K562 (cell line): ENCODE measurements around the gene ICOSLG. TPM values are rescaled to one million over a fixed set of nuclear protein-coding genes. Genes with fewer than 3 reads are reported as not detected.
"Not testable (repeated sequence)": the region's sequence is repeated elsewhere in the genome, so short reads cannot be mapped to it uniquely, and the experiment has no call there.

Experiments
- ATAC-seq: fragments of 200-7000 bp; cut with Tn5 transposase; 3 replicates; pipeline ENCODE4 v1.9.1; 2020; ENCODE audit warnings: moderate library complexity
- BruUV-seq: library from RNA; stranded (reverse); fragments of 400-500 nt; replicated peaks from 2 replicates; lab custom pipeline; 2021; lab: Mats Ljungman, UMichigan
- CTCF ChIA-PET: fragments of 300-600 bp; formaldehyde crosslinking; extraction: SDS; loops from one replicate; lab custom pipeline; 2021; ENCODE audit warnings: low intra/inter-chr PET ratio; lab: Yijun Ruan, JAX
- POLR2A ChIA-PET: fragments of 300-600, 350-650 bp; sonication (Branson Sonifier 250); formaldehyde crosslinking; extraction: SDS; loops from one replicate; lab custom pipeline; 2021; ENCODE audit warnings: antibody characterized with exemption, inconsistent platforms; lab: Yijun Ruan, JAX
- DNase-seq, 4 experiments: peaks; one replicate each; pipeline versions ENCODE4 v3.0.0 to v3.0.0-alpha.2; 2011 to 2018; ENCODE audit warnings: low spot score in 3 of 4, mixed read lengths in 3 of 4; ENCODE audit errors: extremely low read depth in 1 of 4
- FAIRE-seq: peaks from 2 replicates; lab custom pipeline; 2011; peaks lifted over from hg19 to GRCh38; lab: Jason Lieb, UNC
- H2AFZ ChIP-seq: 2 replicates; pipeline ENCODE4 v1.6.0; 2011; ENCODE audit warnings: low read depth, low read length, control low read depth, inconsistent platforms
- H3K27ac ChIP-seq: fragments of 200-600 bp; 3 replicates; pipeline ENCODE4 v1.8.0; 2011; ENCODE audit warnings: low read depth, mild to moderate bottlenecking, control low read depth, inconsistent platforms, low read length, moderate library complexity, mixed read lengths; ENCODE audit errors: extremely low read depth
- H3K27me3 ChIP-seq, 2 experiments: fragments of 300-600 bp in 1 of 2; 2 replicates in 1 of 2; 3 replicates in 1 of 2; pipeline versions ENCODE4 v1.6.0 to v1.8.0; 2011; ENCODE audit warnings: inconsistent platforms in 2 of 2, low read length in 2 of 2, mild to moderate bottlenecking in 1 of 2, mixed read lengths in 1 of 2, moderate library complexity in 1 of 2; ENCODE audit not compliant: control insufficient read depth in 2 of 2, insufficient read depth in 2 of 2
- H3K36me3 ChIP-seq: fragments of 300-600 bp; 3 replicates; pipeline ENCODE4 v1.8.0; 2011; ENCODE audit warnings: mild to moderate bottlenecking, low read length, inconsistent platforms; ENCODE audit not compliant: control insufficient read depth, insufficient read depth
- H3K4me1 ChIP-seq, 2 experiments: fragments of 200-600 bp in 1 of 2; replicated peaks in 1 of 2; 2 replicates in 1 of 2; 3 replicates in 1 of 2; pipeline versions ENCODE4 v1.5.1 to v1.8.0; 2011; ENCODE audit warnings: inconsistent platforms in 2 of 2, low read length in 2 of 2, mild to moderate bottlenecking in 1 of 2, mixed read lengths in 1 of 2, moderate library complexity in 1 of 2; ENCODE audit not compliant: control insufficient read depth in 2 of 2, insufficient read depth in 2 of 2
- H3K4me2 ChIP-seq: 2 replicates; pipeline ENCODE4 v1.6.1; 2011; ENCODE audit warnings: low read length, control low read depth, inconsistent platforms, mixed read lengths; ENCODE audit not compliant: insufficient read depth
- H3K4me3 ChIP-seq: fragments of 200-600 bp; sonication (generic), shearing (Covaris generic); 2 replicates; pipeline ENCODE4 v1.5.1; 2016; ENCODE audit warnings: control low read depth, inconsistent platforms
- H3K79me2 ChIP-seq: fragments of 200-600 bp; 3 replicates; pipeline ENCODE4 v1.8.0; 2011; ENCODE audit warnings: low read length, inconsistent platforms; ENCODE audit not compliant: control insufficient read depth, insufficient read depth
- H3K9ac ChIP-seq, 2 experiments: 2 replicates each; pipeline versions ENCODE4 v1.6.0 to v1.6.1; 2011; ENCODE audit warnings: low read depth in 2 of 2, low read length in 2 of 2, control low read depth in 1 of 2, inconsistent platforms in 1 of 2, mild to moderate bottlenecking in 1 of 2, mixed read lengths in 1 of 2; ENCODE audit not compliant: insufficient read depth in 1 of 2
- H3K9me1 ChIP-seq: one replicate; pipeline ENCODE4 v1.6.0; 2011; ENCODE audit warnings: inconsistent platforms, mild to moderate bottlenecking, low read length, moderate library complexity; ENCODE audit not compliant: control insufficient read depth, insufficient read depth
- H3K9me3 ChIP-seq: replicated peaks from 2 replicates; pipeline ENCODE4 v1.5.1; 2011; ENCODE audit warnings: low read depth, low read length, inconsistent platforms; ENCODE audit not compliant: control insufficient read depth, insufficient read depth
- H4K20me1 ChIP-seq: replicated peaks from 2 replicates; pipeline ENCODE4 v1.6.1; 2011; ENCODE audit warnings: low read length, inconsistent platforms, mixed read lengths; ENCODE audit not compliant: control insufficient read depth, insufficient read depth
- BRCA1 ChIP-seq, 2 experiments: fragments of 450-650 bp in 1 of 2; sonication (generic) in 1 of 2; formaldehyde crosslinking in 1 of 2; IDR thresholded peaks; 2 replicates each; pipeline versions ENCODE4 v1.5.0 to v1.6.1; 2017 to 2020; ENCODE audit warnings: mild to moderate bottlenecking in 1 of 2, missing genetic modification reagents in 1 of 2
- CEBPB ChIP-seq: fragments of 450-650 bp; IDR thresholded peaks from 2 replicates; pipeline ENCODE4 v1.6.1; 2016; ENCODE audit warnings: missing genetic modification characterization, missing compliant biosample characterization
- FOXP4 ChIP-seq: sonication (generic); formaldehyde crosslinking; IDR thresholded peaks from 2 replicates; pipeline ENCODE4 v1.8.0; 2022; ENCODE audit warnings: mild to moderate bottlenecking, missing genetic modification reagents, borderline replicate concordance
- KDM5B ChIP-seq: fragments of 200-600 bp; sonication (generic); IDR thresholded peaks from 2 replicates; pipeline ENCODE4 v1.6.1; 2012; ENCODE audit warnings: low read depth, mild to moderate bottlenecking, moderate library complexity, low read length, control low read depth, inconsistent platforms; ENCODE audit not compliant: insufficient replicate concordance
- MLX ChIP-seq, 2 experiments: fragments of 450-650 bp in 1 of 2; sonication (generic) in 1 of 2; formaldehyde crosslinking; conservative IDR thresholded peaks; 2 replicates each; pipeline versions ENCODE4 v1.4.0 to v1.8.1; 2020 to 2022; ENCODE audit warnings: mild to moderate bottlenecking in 1 of 2, missing genetic modification reagents in 1 of 2
- RBM15 ChIP-seq: fragments of 200-400 bp; formaldehyde crosslinking; IDR thresholded peaks from 2 replicates; pipeline ENCODE4 v1.6.1; 2018; ENCODE audit warnings: mild to moderate bottlenecking, low read length, moderate library complexity; ENCODE audit not compliant: insufficient read depth
- SNIP1 ChIP-seq: fragments of 450-650 bp; IDR thresholded peaks from 2 replicates; pipeline ENCODE4 v1.7.1; 2017; ENCODE audit warnings: low read depth, mild to moderate bottlenecking
- ZC3H8 ChIP-seq: fragments of 450-650 bp; IDR thresholded peaks from 2 replicates; pipeline ENCODE4 v1.6.1; 2017
- WGBS: fragments of 100-300 bp; shearing (Covaris generic); methylation state at CpG from one replicate; pipeline ENCODE4 v1.1.6; 2016; ENCODE audit warnings: low coverage, mixed read lengths; ENCODE audit not compliant: insufficient coverage; ENCODE audit errors: missing lambda C conversion rate; 5-methylcytosine and 5-hydroxymethylcytosine counted together
- in situ Hi-C: fragments of 300-500 bp; cut with MboI; formaldehyde crosslinking; loops from 4 replicates; pipeline ENCODE4 v1.15.0; 2018; ENCODE audit warnings: inconsistent platforms, mixed read lengths
- intact Hi-C: fragments of 100-400 bp; cut with micrococcal nuclease; formaldehyde crosslinking; loops from 2 replicates; pipeline ENCODE4 v1.14.2; 2022
- polyA plus RNA-seq, 8 experiments: library from polyadenylated mRNA; depleted of rRNA in 4 of 8; stranded (reverse) in 5 of 8; unstranded in 3 of 8; fragments of >200 nt; fragmentation: Nextera tagmentation in 2 of 8; fragmentation: Illumina TruSeq in 1 of 8; extraction: Ambion mirVana in 2 of 8; extraction: Trizol in 1 of 8; gene quantifications; 2 replicates each; pipeline versions ENCODE4 v1.2.1 to v1.2.3, GENCODE V29; 2011 to 2014; ENCODE audit warnings: inconsistent platforms in 1 of 8, missing spikeins in 1 of 8
- total RNA-seq, 7 experiments: library from RNA; depleted of rRNA in 6 of 7; stranded (reverse); fragments of >200 nt in 6 of 7; fragmentation: Illumina TruSeq in 2 of 7; extraction: Trizol in 2 of 7; gene quantifications; 2 replicates each; pipeline versions ENCODE4 v1.2.1 to v1.2.3, GENCODE V29; 2011 to 2021; ENCODE audit warnings: low replicate concordance in 1 of 7

The ICOSLG gene
- total and polyA plus RNA-seq, 9 of the 15 experiments (the other 6 are each of a cell fraction or from before 2014, with no cell fraction given), result 0.01 to 1.4 (median 0.15) TPM

GRCh38 chr21:44283948-44284347 lies 43.2 kb upstream of the ICOSLG start (continued):
- TF ChIP-seq RBM15, result no peak
- no peak for TF ChIP-seq MLX (CRISPR knock-in tag; conservative IDR thresholded peaks at IDR 0.05)
- TF ChIP-seq ZC3H8, result no peak
- no peak for TF ChIP-seq FOXP4 (CRISPR knock-in tag)
- no peak for TF ChIP-seq SNIP1
- TF ChIP-seq KDM5B, result no peak
- no peak for TF ChIP-seq BRCA1 (IDR thresholded peaks at IDR 0.05)
- no peak for TF ChIP-seq BRCA1 (CRISPR knock-in tag; IDR thresholded peaks at IDR 0.05)
- TF ChIP-seq CEBPB, result no peak

- H3K79me2 ChIP-seq, H3K4me3 ChIP-seq, CTCF ChIA-PET, intact Hi-C loops, H3K9me3 ChIP-seq, DNase-seq, H3K36me3 ChIP-seq, FAIRE-seq, H3K9me1 ChIP-seq, ATAC-seq, H3K27ac ChIP-seq, H2AFZ ChIP-seq, BruUV-seq, H3K9ac ChIP-seq, H3K4me2 ChIP-seq: not testable (repeated sequence)
- Histone ChIP-seq H3K4me1 (peaks cover 0 to 32% of the 10 kb centered on the region in 2 experiments; a peak in 2 of 5 replicates), H3K27me3 (peaks cover 39 to 74% of the 10 kb centered on the region in 2 experiments), H4K20me1 (peaks cover 14% of the 10 kb centered on the region)
- 1% methylated on average over 11 of the region's 11 CpGs for WGBS
- in situ Hi-C loops, result loop anchor here (25.0 kb wide), 1 partner anchor 121 kb away; no protein-coding TSS in a partner anchor
- POLR2A ChIA-PET, result interaction anchor here (0.6 to 0.7 kb wide), 2 partner anchors 15 to 24 kb away, joined by 3 read pairs; no protein-coding TSS in a partner anchor
Measured at GRCh38 chr21:44283211-44283785, 42.6 kb upstream of the ICOSLG start.
